Measurements from ENCODE around the gene DEGS1. TPM values are rescaled to one million over a fixed set of nuclear protein-coding genes. Genes with fewer than 3 reads are reported as not detected.
"Not testable (repeated sequence)": the region's sequence is repeated elsewhere in the genome, so short reads cannot be mapped to it uniquely, and the experiment has no call there.

Gene DEGS1
- total RNA-seq, 1 donor from 2014 or later = 17.2 TPM

GRCh38 chr1:224180783-224181452, 2.1 kb upstream of the DEGS1 start:
- no peak for ATAC-seq
- peak; percentile 36 for DNase-seq (ENCODE audit: low spot score)

DNA sequence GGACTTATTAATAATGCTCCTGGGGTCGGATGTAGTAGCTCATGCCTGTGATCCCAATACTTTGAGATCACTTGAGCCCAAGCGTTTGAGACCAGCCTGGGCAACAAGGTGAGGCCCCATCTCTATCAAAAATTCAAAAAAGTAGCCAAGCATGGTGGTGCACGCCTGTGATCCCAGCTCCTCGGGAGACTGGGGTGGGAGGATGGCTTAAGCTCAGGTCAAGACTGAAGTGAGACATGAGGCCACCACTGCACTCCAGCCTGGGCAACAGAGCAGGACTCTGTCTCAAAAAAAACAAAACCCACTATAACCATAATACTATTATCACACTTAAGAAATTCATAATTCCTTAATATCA, 1.6 kb upstream of the DEGS1 start:
- ATAC-seq = no peak
- peak; percentile 33 for DNase-seq (ENCODE audit: low spot score)

GRCh38 chr1:224182057-224182865, 779 bp upstream of the DEGS1 start:
- ATAC-seq (peak; percentile 1), DNase-seq (ENCODE audit: low spot score) (peak; percentile 41)

GRCh38 chr1:224183591-224184312, 712 bp downstream of the DEGS1 start:
- ATAC-seq (peak; percentile 74), DNase-seq (ENCODE audit: low spot score) (peak; percentile 68)

DNA sequence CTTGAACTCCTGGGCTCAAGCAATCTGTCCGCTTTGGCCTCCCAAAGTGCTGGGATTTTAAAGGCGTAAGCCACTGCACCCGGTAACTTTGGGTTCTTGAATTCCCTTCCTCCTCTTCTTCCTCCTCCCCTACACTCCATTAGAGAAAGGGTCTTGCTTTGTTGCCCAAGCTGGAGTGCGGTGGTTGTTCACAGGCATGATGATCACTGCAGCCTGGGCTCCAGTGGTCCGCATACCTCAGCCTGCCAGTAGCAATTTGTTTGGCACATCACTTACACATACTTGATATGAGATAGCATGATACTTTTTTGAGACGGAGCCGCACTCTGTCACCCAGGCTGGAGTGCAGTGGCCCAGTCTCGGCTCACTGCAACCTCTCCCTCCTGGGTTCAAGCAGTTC, 2.2 kb downstream of the DEGS1 start:
- ATAC-seq (no peak), DNase-seq (ENCODE audit: low spot score) (no peak)

- ATAC-seq (no peak), DNase-seq (ENCODE audit: low spot score) (no peak)
These were observed 5.2 kb downstream of the DEGS1 start for GRCh38 chr1:224188286-224188685.

- ATAC-seq (no peak), DNase-seq (ENCODE audit: low spot score) (no peak)
These were observed 6.5 kb downstream of the DEGS1 start for GRCh38 chr1:224189561-224189960.

GRCh38 chr1:224192082-224192788, 9.2 kb downstream of the DEGS1 start:
- ATAC-seq (no peak), DNase-seq (ENCODE audit: low spot score) (no peak)

- no peak for ATAC-seq
- DNase-seq (ENCODE audit: low spot score) = no peak
These were observed 10.4 kb downstream of the DEGS1 start for GRCh38 chr1:224193319-224193966.

- ATAC-seq = peak; percentile 91
- DNase-seq (ENCODE audit: low spot score) = no peak
These were observed 14.0 kb downstream of the DEGS1 start for GRCh38 chr1:224196813-224197600.

DNA sequence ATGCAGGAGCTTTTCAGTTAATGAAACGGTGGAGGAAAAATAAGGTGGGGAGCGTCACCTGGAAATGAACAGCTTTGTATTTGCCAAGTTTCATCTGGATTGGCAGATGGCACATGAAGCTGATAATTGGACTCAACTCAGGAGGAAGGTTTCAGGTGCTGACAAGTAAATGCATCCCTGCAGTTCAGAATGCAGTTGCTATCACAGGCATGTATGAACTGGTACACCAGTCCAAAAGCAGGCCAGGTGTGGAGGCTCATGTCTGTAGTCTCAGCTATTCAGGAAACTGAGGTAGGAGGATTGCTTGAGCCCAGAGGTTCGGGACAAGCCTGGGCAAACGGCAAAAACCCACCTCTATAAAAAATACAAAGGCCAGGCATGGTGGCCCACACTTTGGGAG, 15.5 kb downstream of the DEGS1 start:
- DNase-seq (ENCODE audit: low spot score) = no peak
- ATAC-seq = no peak

DNA sequence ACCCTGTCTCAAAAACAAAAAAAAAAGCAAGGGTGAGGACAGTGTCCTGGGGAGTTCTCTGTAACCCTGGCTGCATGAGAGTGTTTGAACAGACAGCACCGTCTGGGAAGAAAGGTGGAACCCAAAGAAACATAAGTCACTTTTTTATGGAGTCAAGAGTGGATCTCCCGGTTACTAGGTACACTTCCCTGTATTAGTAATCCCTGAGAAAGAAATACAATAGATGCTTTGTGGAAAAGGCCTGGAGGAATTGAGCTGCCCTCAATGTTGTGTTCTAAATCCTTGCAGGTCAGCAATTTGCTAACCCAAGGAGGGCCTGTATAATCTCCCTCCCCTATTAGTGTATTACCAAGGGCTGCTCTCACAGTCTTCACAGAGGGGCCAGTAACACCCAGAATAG, 16.6 kb downstream of the DEGS1 start:
- no peak for DNase-seq (ENCODE audit: low spot score)
- ATAC-seq = no peak

DNA sequence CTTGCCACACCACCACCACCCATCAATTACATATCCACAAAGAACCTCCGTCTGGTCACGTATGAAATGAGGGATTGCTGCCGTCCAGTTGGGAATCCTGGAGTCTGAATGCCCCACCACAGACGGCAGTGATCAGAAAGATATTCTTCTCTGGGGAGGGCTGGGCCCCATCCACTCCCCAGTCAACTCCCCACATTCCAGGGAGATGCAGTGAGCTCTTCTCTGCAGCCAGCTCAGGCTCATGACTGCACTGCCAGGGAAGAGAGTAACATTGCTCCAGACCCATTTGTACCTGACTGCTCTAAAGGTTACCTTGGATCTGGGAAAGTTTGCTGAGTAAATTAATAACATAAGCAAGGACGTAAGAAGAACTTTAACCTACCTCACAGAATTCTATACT, 18.3 kb downstream of the DEGS1 start:
- ATAC-seq = no peak
- DNase-seq (ENCODE audit: low spot score) = no peak

DNA sequence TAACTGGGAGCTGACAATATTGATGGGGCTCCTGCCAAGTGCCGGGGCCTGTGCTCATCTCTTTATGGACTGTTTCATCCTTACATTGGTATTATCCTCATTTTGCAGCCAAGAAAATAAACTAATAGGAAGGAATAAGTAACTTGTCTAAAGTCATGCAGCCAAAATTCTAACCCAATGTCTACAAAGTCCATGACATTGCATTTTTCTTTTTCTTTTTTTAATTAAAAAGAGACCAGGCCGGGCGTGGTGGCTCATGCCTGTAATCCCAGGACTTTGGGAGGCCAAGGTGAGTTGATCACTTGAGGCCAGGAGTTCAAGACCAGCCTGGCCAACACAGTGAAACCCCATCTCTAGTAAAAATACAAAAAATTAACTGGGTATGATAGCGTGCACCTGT, 18.8 kb downstream of the DEGS1 start:
- DNase-seq (ENCODE audit: low spot score) (no peak), ATAC-seq (no peak)

GRCh38 chr1:224203243-224204016, 20.4 kb downstream of the DEGS1 start:
- DNase-seq (ENCODE audit: low spot score) (peak; percentile 68), ATAC-seq (peak; percentile 62)

GRCh38 chr1:224205438-224205840, 22.4 kb downstream of the DEGS1 start:
- ATAC-seq = peak; percentile 39
- DNase-seq (ENCODE audit: low spot score) = no peak

- not testable (repeated sequence) for DNase-seq (ENCODE audit: low spot score)
- ATAC-seq = peak; percentile 73
These were observed 23.0 kb downstream of the DEGS1 start for GRCh38 chr1:224205931-224206538.

DNA sequence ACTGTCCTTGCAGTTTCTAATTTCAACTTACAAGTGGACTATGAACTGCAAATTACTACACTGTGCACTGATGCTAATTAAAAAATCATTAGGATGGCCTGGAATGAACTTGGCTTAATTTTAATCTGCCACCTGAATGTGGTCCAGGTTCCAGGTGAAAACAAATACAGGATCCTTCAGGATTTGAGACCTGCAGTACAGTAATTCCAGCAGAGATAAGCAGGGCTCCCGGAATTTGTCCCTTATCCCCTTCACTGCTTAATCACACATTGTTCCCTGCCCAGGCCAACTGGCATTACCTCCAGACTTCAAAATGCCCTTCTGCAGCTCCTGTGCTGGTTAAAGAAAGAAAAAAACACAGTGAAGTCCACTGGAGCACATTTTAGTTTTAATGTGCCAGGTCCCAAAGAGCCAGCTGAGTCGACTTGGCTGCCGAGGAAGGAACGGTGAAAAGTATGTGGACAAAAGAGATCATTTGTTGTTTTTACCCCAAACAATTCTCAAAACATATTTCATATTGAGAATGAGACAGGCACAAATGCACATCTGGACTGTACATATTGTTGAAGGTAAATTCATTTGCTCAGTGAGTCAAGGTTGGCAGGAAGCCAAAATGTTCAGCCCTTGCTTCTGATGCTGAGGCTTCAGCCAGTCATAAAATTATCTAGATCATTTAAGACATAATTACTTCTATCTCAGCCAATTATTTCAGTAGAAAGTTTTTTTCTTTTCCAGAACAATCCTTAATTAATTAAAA, 28.3 kb downstream of the DEGS1 start:
- ATAC-seq = peak; percentile 71
- no peak for DNase-seq (ENCODE audit: low spot score)

Measured in left lobe of liver (tissue), 2 donors.